T-helper 1 cell treated with Interleukin-12 subunit alpha and Interleukin-12 subunit beta and Interleukin-4 antibody, amounts not matched to agents 30 μg/mL and 1 μg/mL, for 36 hours (primary cell): ENCODE measurements around the gene LCN15.

Source experiments
- H3K27ac Mint-ChIP-seq: one replicate; pipeline ENCODE4 v1.8.0; 2021; ENCODE audit warnings: mild to moderate bottlenecking, mixed read lengths
- H3K27me3 Mint-ChIP-seq: one replicate; pipeline ENCODE4 v1.8.0; 2021; ENCODE audit warnings: low read depth, mixed read lengths
- H3K36me3 Mint-ChIP-seq: one replicate; pipeline ENCODE4 v1.8.0; 2021; ENCODE audit warnings: low read depth, mixed read lengths
- H3K4me1 Mint-ChIP-seq: one replicate; pipeline ENCODE4 v1.8.0; 2021; ENCODE audit warnings: low read depth, mixed read lengths
- H3K4me3 Mint-ChIP-seq: one replicate; pipeline ENCODE4 v1.8.0; 2021; ENCODE audit warnings: mild to moderate bottlenecking, moderate library complexity, mixed read lengths
- H3K9me3 Mint-ChIP-seq: one replicate; pipeline ENCODE4 v1.8.0; 2021; ENCODE audit warnings: mixed read lengths

Gene LCN15

GRCh38 chr9:136722969-136723356 lies 41.4 kb downstream of the LCN15 start:
- Mint-ChIP-seq H3K36me3 (peaks cover 28% of the 10 kb centered on the region), H3K27ac (no peak overlapping the region), H3K9me3 (no peaks in the 10 kb centered on the region), H3K4me1 (peaks cover 15% of the 10 kb centered on the region), H3K27me3 (no peaks in the 10 kb centered on the region), H3K4me3 (no peak overlapping the region)

DNA sequence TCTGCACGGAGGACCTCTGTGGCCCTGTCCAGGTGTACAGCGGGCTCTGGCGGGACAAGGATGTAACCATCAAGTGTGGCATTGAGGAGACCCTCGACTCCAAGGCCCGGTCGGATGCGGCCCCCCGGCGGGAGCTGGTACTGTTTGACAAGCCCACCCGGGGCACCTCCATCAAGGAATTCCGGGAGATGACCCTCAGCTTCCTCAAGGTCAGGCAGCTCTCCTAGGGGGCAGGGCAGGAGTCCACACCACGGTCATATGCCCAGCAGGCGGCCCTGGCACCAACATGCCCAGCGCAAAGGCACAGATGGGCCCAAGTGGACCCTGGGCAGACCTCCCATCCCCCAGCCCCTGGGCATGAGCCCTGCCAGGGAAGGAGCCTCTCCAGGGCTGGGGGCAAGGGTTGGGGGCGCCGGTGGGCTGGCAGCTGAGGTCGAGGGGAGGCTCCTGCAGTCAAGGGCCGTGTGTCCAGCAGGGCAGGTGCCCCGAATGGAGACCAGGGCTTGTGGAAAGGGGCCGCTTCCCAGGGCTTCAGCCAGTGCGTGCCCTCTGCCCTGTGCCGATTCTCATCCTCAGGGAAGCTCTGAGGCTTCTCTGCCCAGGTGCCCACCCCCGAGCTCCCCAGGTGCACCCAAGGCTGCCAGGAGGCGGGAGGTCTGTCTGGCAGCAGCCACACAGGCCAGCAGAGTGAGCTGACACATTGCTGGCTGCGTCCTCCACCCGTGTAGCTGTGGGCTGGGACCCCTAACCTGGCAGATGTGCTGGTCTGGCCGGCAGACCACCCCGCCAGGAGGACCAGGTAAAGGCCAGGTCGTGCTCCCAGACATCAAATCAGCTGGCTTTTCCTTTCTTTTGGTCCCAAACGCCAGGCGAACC lies 42.0 kb downstream of the LCN15 start:
- Mint-ChIP-seq H3K36me3 (peaks cover 26% of the 10 kb centered on the region), H3K27me3 (no peaks in the 10 kb centered on the region), H3K4me3 (no peak overlapping the region), H3K27ac (no peak overlapping the region), H3K9me3 (no peaks in the 10 kb centered on the region), H3K4me1 (peaks cover 13% of the 10 kb centered on the region)

DNA sequence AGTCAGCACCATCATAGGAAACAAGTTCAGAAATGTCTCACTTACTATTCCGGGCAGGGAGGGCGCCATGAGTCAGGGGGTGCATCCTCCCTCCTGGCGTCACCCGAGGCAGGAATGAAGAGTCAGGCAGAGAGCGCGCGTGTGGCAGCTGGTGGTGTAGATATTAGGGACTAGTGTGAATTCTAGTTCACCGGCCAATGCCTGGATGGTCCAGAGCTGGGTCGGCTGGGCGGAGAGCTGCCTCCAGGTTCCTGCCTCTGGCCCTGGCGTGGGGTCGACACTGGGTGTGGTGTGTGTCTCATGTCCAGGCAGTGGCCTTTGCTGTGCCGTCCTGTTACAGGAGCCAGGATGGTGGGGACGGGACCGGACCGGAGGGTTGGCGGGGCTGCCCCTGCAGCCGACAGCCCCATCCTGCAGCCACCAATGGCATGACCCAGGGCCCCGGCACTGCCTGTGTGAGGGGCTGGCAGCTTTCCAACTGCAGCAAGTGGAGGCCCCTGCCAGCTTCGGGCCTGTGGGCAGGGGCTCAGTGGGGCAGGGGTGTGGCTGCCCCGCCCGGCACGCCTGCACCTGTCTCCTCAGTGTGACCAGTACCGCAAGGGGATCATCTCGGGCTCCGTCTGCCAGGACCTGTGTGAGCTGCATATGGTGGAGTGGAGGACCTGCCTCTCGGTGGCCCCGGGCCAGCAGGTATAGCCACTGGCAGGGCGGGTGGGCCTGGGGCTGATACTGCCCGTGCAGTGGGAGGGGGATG lies 42.8 kb downstream of the LCN15 start:
- Mint-ChIP-seq H3K4me1 (peaks cover 7% of the 10 kb centered on the region), H3K36me3 (peaks cover 21% of the 10 kb centered on the region), H3K9me3 (no peaks in the 10 kb centered on the region), H3K27me3 (no peaks in the 10 kb centered on the region), H3K4me3 (no peak overlapping the region), H3K27ac (no peak overlapping the region)

- peaks cover 2% of the 10 kb centered on the region for H3K27me3 Mint-ChIP-seq
- H3K27ac Mint-ChIP-seq, result no peak overlapping the region
- H3K4me1 Mint-ChIP-seq, result peaks cover 4% of the 10 kb centered on the region
- H3K36me3 Mint-ChIP-seq, result peaks cover 18% of the 10 kb centered on the region
- no peak overlapping the region for H3K4me3 Mint-ChIP-seq
- no peaks in the 10 kb centered on the region for H3K9me3 Mint-ChIP-seq
Measured at GRCh38 chr9:136720898-136721338, 43.4 kb downstream of the LCN15 start.

GRCh38 chr9:136720251-136720897 lies 43.9 kb downstream of the LCN15 start:
- H3K4me1 Mint-ChIP-seq, result peaks cover 4% of the 10 kb centered on the region
- no peak overlapping the region for H3K27ac Mint-ChIP-seq
- no peak overlapping the region for H3K4me3 Mint-ChIP-seq
- peaks cover 4% of the 10 kb centered on the region for H3K27me3 Mint-ChIP-seq
- peaks cover 16% of the 10 kb centered on the region for H3K36me3 Mint-ChIP-seq
- H3K9me3 Mint-ChIP-seq, result no peaks in the 10 kb centered on the region

- peaks cover 3% of the 10 kb centered on the region for H3K4me1 Mint-ChIP-seq
- no peaks in the 10 kb centered on the region for H3K9me3 Mint-ChIP-seq
- H3K4me3 Mint-ChIP-seq, result no peak overlapping the region
- H3K36me3 Mint-ChIP-seq, result peaks cover 12% of the 10 kb centered on the region
- no peak overlapping the region for H3K27ac Mint-ChIP-seq
- H3K27me3 Mint-ChIP-seq, result peaks cover 4% of the 10 kb centered on the region
Measured at GRCh38 chr9:136719195-136719880, 45.0 kb downstream of the LCN15 start.

GRCh38 chr9:136718345-136719194 lies 45.7 kb downstream of the LCN15 start:
- Mint-ChIP-seq H3K4me3 (no peak overlapping the region), H3K4me1 (no peaks in the 10 kb centered on the region), H3K27ac (no peak overlapping the region), H3K36me3 (peaks cover 5% of the 10 kb centered on the region), H3K9me3 (no peaks in the 10 kb centered on the region), H3K27me3 (peaks cover 11% of the 10 kb centered on the region)

DNA sequence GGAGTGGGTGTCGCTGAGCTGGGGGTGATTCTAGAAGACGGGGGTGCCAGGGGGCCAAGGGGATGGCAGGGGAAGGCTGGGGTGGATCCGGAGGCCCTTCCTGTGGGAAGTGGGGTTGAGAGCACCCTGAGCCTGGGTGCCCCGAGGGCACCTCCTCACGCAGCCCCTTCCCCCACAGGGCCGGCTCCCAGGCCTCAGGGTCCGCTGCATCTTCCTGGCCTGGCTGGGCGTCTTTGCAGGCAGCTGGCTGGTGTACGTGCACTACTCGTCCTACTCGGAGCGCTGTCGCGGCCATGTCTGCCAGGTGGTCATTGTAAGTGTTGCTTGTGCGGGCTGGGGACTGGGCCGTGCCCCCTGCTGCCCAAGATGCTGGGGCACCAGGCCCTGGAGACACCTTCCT lies 46.9 kb downstream of the LCN15 start:
- Mint-ChIP-seq H3K4me1 (no peaks in the 10 kb centered on the region), H3K36me3 (peaks cover 3% of the 10 kb centered on the region), H3K27me3 (peaks cover 16% of the 10 kb centered on the region), H3K9me3 (no peaks in the 10 kb centered on the region), H3K27ac (no peak overlapping the region), H3K4me3 (no peak overlapping the region)

GRCh38 chr9:136714893-136715274 lies 49.4 kb downstream of the LCN15 start:
- Mint-ChIP-seq H3K27ac (no peak overlapping the region), H3K27me3 (peaks cover 35% of the 10 kb centered on the region), H3K4me3 (no peak overlapping the region), H3K9me3 (no peaks in the 10 kb centered on the region), H3K4me1 (peaks cover 6% of the 10 kb centered on the region), H3K36me3 (no peaks in the 10 kb centered on the region)

DNA sequence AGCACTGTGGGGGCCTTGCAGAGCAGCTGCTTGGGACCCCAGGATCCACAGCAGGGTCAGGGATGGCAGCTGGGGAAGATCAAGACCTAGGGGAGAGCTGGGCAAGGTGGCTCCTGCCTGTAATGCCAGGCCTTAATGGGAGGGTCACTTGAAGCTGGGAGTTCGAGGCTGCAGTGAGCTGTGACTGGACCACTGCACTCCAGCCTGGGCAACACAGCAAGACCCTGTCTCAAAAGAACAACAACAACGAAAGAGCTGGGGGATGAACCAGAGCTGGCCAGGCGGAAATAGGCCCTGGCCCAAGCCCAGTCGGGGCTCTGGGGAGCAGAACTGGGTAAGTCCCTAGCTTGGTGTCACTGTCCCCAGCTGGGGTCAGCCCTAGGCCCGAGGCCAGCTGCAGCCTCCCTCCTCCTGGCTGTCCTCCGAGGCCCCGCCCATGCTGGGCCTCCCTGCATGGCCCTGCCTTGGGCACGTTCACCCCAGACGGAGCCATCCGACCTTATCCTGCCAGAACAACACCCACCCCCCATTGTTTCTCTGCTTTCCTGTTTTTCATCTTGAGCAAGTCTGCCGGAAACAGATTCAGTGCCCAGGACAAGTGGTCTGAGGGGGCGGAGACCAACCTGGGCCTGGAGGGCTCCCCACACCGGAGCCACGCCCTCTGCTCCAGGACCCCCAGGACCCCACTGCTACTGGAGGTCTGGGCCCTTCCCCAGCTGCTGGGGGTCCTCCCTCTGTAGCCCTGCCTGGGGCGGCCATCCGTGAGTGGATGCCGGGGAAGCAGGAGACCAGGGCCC lies 50.0 kb downstream of the LCN15 start:
- peaks cover 6% of the 10 kb centered on the region for H3K4me1 Mint-ChIP-seq
- peaks cover 35% of the 10 kb centered on the region for H3K27me3 Mint-ChIP-seq

GRCh38 chr9:136713550-136713949 lies 50.8 kb downstream of the LCN15 start:
- H3K4me3 Mint-ChIP-seq, result no peak overlapping the region
- no peaks in the 10 kb centered on the region for H3K9me3 Mint-ChIP-seq
- H3K27ac Mint-ChIP-seq, result no peak overlapping the region
- H3K36me3 Mint-ChIP-seq, result no peaks in the 10 kb centered on the region
- peaks cover 35% of the 10 kb centered on the region for H3K27me3 Mint-ChIP-seq
- peaks cover 6% of the 10 kb centered on the region for H3K4me1 Mint-ChIP-seq

More for the DNA sequence above, 50.0 kb downstream of the LCN15 start:
- H3K36me3 Mint-ChIP-seq, result no peaks in the 10 kb centered on the region
- no peaks in the 10 kb centered on the region for H3K9me3 Mint-ChIP-seq
- H3K4me3 Mint-ChIP-seq, result no peak overlapping the region
- no peak overlapping the region for H3K27ac Mint-ChIP-seq

- Mint-ChIP-seq H3K9me3 (no peaks in the 10 kb centered on the region), H3K27me3 (peaks cover 39% of the 10 kb centered on the region), H3K36me3 (no peaks in the 10 kb centered on the region), H3K4me3 (no peak overlapping the region), H3K27ac (no peak overlapping the region), H3K4me1 (peaks cover 6% of the 10 kb centered on the region)
Measured at GRCh38 chr9:136712690-136713544, 51.4 kb downstream of the LCN15 start.
